ENCODE results near the gene ASPRV1. TPM values are rescaled to one million over a fixed set of nuclear protein-coding genes. Genes with fewer than 3 reads are reported as not detected.

ASPRV1 gene
- total RNA-seq, 2 donors from 2014 or later: 1.5 TPM

Other genes starting within 250 kb of the ASPRV1 start
- gene ANXA4, start 219.5 kb downstream of the ASPRV1 start, total RNA-seq: 10 to 100 TPM; 22.4 to 32.0 TPM
- gene GMCL1, start 132.0 kb downstream of the ASPRV1 start, total RNA-seq: 10 to 100 TPM; 22.8 to 44.9 TPM
- gene SNRNP27, start 67.7 kb downstream of the ASPRV1 start, total RNA-seq: 10 to 100 TPM; 61.4 to 69.4 TPM
- 10 to 100 TPM; 14.5 to 20.7 TPM for gene MXD1, start 46.5 kb downstream of the ASPRV1 start, total RNA-seq
- gene PCBP1, start 125.8 kb upstream of the ASPRV1 start, total RNA-seq: 100 to 1,000 TPM; 339 to 451 TPM
- gene C2orf42, start 229.4 kb upstream of the ASPRV1 start, total RNA-seq: 10 to 100 TPM; 17.5 to 36.0 TPM

Data from activated naive CD4-positive, alpha-beta T cell treated with anti-CD3 and anti-CD28 coated beads, Interleukin-2, amount 50 U/mL, for 72 hours (primary cell).